Activated B cell treated with CpG ODN at 0.5 μM for 24 hours (primary cell): ENCODE results near the gene NR6A1. TPM values are rescaled to one million over a fixed set of nuclear protein-coding genes. Genes with fewer than 3 reads are reported as not detected.

Source experiments
- ATAC-seq: fragments of 200-7000 bp; cut with Tn5 transposase; one replicate; pipeline ENCODE4 v1.10.0; 2021; ENCODE audit warnings: low read depth, mild to moderate bottlenecking, moderate library complexity
- CTCF ChIA-PET: fragments of 350-600 bp; sonication (Branson Sonifier 250); formaldehyde crosslinking; loops from one replicate; lab custom pipeline; 2021; ENCODE audit warnings: antibody characterized with exemption; lab: Charles Lee
- POLR2A ChIA-PET: fragments of 350-600 bp; sonication (Branson Sonifier 250); formaldehyde crosslinking; loops from one replicate; lab custom pipeline; 2021; ENCODE audit warnings: antibody characterized with exemption; lab: Charles Lee
- DNase-seq: peaks from one replicate; pipeline ENCODE4 v3.0.0; 2022
- H3K27ac Mint-ChIP-seq: one replicate; pipeline ENCODE4 v1.8.0; 2020; ENCODE audit warnings: mixed read lengths
- H3K27me3 Mint-ChIP-seq: one replicate; pipeline ENCODE4 v1.8.0; 2021; ENCODE audit warnings: mixed read lengths
- H3K36me3 Mint-ChIP-seq: one replicate; pipeline ENCODE4 v1.8.0; 2021; ENCODE audit warnings: low read depth, mixed read lengths
- H3K4me1 Mint-ChIP-seq: one replicate; pipeline ENCODE4 v1.8.0; 2021; ENCODE audit warnings: mixed read lengths
- H3K4me3 Mint-ChIP-seq: one replicate; pipeline ENCODE4 v1.8.0; 2020; ENCODE audit warnings: mild to moderate bottlenecking, mixed read lengths
- H3K9me3 Mint-ChIP-seq: one replicate; pipeline ENCODE4 v1.8.0; 2020; ENCODE audit warnings: mixed read lengths
- CTCF ChIP-seq: fragments of 200-600 bp; IDR thresholded peaks from one replicate; pipeline ENCODE4 v1.8.0; 2022; ENCODE audit warnings: antibody characterized with exemption, mild to moderate bottlenecking
- intact Hi-C: fragments of 100-400 bp; cut with micrococcal nuclease; formaldehyde crosslinking; loops from one replicate; pipeline ENCODE4 v1.15.1; 2024
- total RNA-seq: library from RNA; stranded (reverse); gene quantifications from 2 replicates; pipeline ENCODE4 v1.2.3, GENCODE V29; 2022

NR6A1 gene
- total RNA-seq, 1 donor from 2014 or later: 3.1 TPM

GRCh38 chr9:124707666-124708065, 63.4 kb downstream of the NR6A1 start:
- DNase-seq (no peak), ATAC-seq (no peak)
- ChIA-PET CTCF (interaction anchor here (1.0 to 6.1 kb wide), 2 partner anchors 83 to 90 kb away, joined by 3 to 74 read pairs; no protein-coding TSS in a partner anchor), POLR2A (no interaction called here)
- Mint-ChIP-seq H3K27me3 (no peaks in the 10 kb centered on the region), H3K27ac (no peak overlapping the region), H3K4me1 (no peaks in the 10 kb centered on the region), H3K9me3 (no peaks in the 10 kb centered on the region), H3K36me3 (no peaks in the 10 kb centered on the region), H3K4me3 (no peak overlapping the region)
- intact Hi-C loops: no loop called here
- no peak for TF ChIP-seq CTCF

GRCh38 chr9:124706685-124707084, 64.4 kb downstream of the NR6A1 start:
- intact Hi-C loops: no loop called here
- POLR2A ChIA-PET: no interaction called here
- Mint-ChIP-seq H3K4me3 (no peak overlapping the region), H3K9me3 (no peaks in the 10 kb centered on the region), H3K27ac (no peak overlapping the region), H3K4me1 (no peaks in the 10 kb centered on the region), H3K27me3 (no peaks in the 10 kb centered on the region), H3K36me3 (no peaks in the 10 kb centered on the region)
- CTCF ChIA-PET: interaction anchor here (0.7 kb wide), 1 partner anchor 22 kb away, joined by 3 read pairs; no protein-coding TSS in a partner anchor
- DNase-seq: no peak
- ATAC-seq: no peak
- no peak for TF ChIP-seq CTCF

GRCh38 chr9:124699575-124699974, 71.5 kb downstream of the NR6A1 start:
- H3K9me3 Mint-ChIP-seq: no peaks in the 10 kb centered on the region
- no peak for ATAC-seq
- H3K4me1 Mint-ChIP-seq: no peaks in the 10 kb centered on the region
- no peak overlapping the region for H3K27ac Mint-ChIP-seq
- no peak overlapping the region for H3K4me3 Mint-ChIP-seq
- intact Hi-C loops: no loop called here
- ChIA-PET POLR2A (no interaction called here), CTCF (no interaction called here)
- no peak for DNase-seq
- no peak for TF ChIP-seq CTCF
- H3K27me3 Mint-ChIP-seq: no peaks in the 10 kb centered on the region
- H3K36me3 Mint-ChIP-seq: no peaks in the 10 kb centered on the region

- H3K27ac Mint-ChIP-seq: no peak overlapping the region
- TF ChIP-seq CTCF: no peak
- no peaks in the 10 kb centered on the region for H3K36me3 Mint-ChIP-seq
- H3K9me3 Mint-ChIP-seq: no peaks in the 10 kb centered on the region
- H3K27me3 Mint-ChIP-seq: no peaks in the 10 kb centered on the region
- H3K4me3 Mint-ChIP-seq: no peak overlapping the region
- POLR2A ChIA-PET: no interaction called here
- no peaks in the 10 kb centered on the region for H3K4me1 Mint-ChIP-seq
- intact Hi-C loops: no loop called here
- CTCF ChIA-PET: interaction anchor here (1.0 kb wide), 1 partner anchor 81 kb away, joined by 3 read pairs; no protein-coding TSS in a partner anchor
- ATAC-seq (no peak), DNase-seq (no peak)
Observed at GRCh38 chr9:124698265-124698664, 72.8 kb downstream of the NR6A1 start.

GRCh38 chr9:124697326-124698200, 73.5 kb downstream of the NR6A1 start:
- Mint-ChIP-seq H3K36me3 (no peaks in the 10 kb centered on the region), H3K9me3 (no peaks in the 10 kb centered on the region), H3K27me3 (no peaks in the 10 kb centered on the region), H3K4me3 (no peak overlapping the region), H3K4me1 (no peaks in the 10 kb centered on the region), H3K27ac (no peak overlapping the region)
- TF ChIP-seq CTCF: no peak
- POLR2A ChIA-PET: no interaction called here
- no peak for ATAC-seq
- no peak for DNase-seq
- intact Hi-C loops: no loop called here
- CTCF ChIA-PET: no interaction called here
